HG02759 (cell line): ENCODE data around the gene RAP1GAP2.
"Not testable (repeated sequence)": the region's sequence is repeated elsewhere in the genome, so short reads cannot be mapped to it uniquely, and the experiment has no call there.

ENCODE experiments used
- ATAC-seq: cut with Tn5 transposase; IDR thresholded peaks from one replicate; pipeline ENCODE4 v1.9.1; 2021; ENCODE audit warnings: mild to moderate bottlenecking, moderate library complexity; ENCODE audit not compliant: unreplicated experiment

RAP1GAP2 gene

GRCh38 chr17:2990396-2990795, 194.2 kb downstream of the RAP1GAP2 start:
- no peak for ATAC-seq

- ATAC-seq, result not testable (repeated sequence)
Observed at GRCh38 chr17:2991396-2992180, 195.3 kb downstream of the RAP1GAP2 start.

GRCh38 chr17:2994441-2994840, 198.2 kb downstream of the RAP1GAP2 start:
- ATAC-seq, result no peak

GRCh38 chr17:2995377-2995776, 199.1 kb downstream of the RAP1GAP2 start:
- ATAC-seq, result no peak

GRCh38 chr17:2995886-2996809, 199.9 kb downstream of the RAP1GAP2 start:
- no peak for ATAC-seq

GRCh38 chr17:2996810-2997670, 200.8 kb downstream of the RAP1GAP2 start:
- ATAC-seq, result no peak

- ATAC-seq, result not testable (repeated sequence)
Observed at GRCh38 chr17:2998469-2998901, 202.2 kb downstream of the RAP1GAP2 start.

GRCh38 chr17:3002538-3003295, 206.5 kb downstream of the RAP1GAP2 start:
- ATAC-seq, result peak; percentile 65

GRCh38 chr17:3003296-3004149, 207.3 kb downstream of the RAP1GAP2 start:
- peak; percentile 19 for ATAC-seq

GRCh38 chr17:3004150-3004801, 208.0 kb downstream of the RAP1GAP2 start:
- ATAC-seq, result peak; percentile 27

- ATAC-seq, result no peak
Observed at GRCh38 chr17:3004925-3005324, 208.7 kb downstream of the RAP1GAP2 start.

GRCh38 chr17:3005696-3006095, 209.5 kb downstream of the RAP1GAP2 start:
- no peak for ATAC-seq

- no peak for ATAC-seq
Observed at GRCh38 chr17:3006801-3007200, 210.6 kb downstream of the RAP1GAP2 start.

GRCh38 chr17:3007651-3008121, 211.4 kb downstream of the RAP1GAP2 start:
- no peak for ATAC-seq

- ATAC-seq, result no peak
Observed at GRCh38 chr17:3008336-3009288, 212.4 kb downstream of the RAP1GAP2 start.

GRCh38 chr17:3009411-3009920, 213.2 kb downstream of the RAP1GAP2 start:
- ATAC-seq, result no peak

- ATAC-seq, result no peak
Observed at GRCh38 chr17:3011891-3012290, 215.7 kb downstream of the RAP1GAP2 start.
